Measurements from ENCODE around the gene RYR1.
"Not testable (repeated sequence)": the region's sequence is repeated elsewhere in the genome, so short reads cannot be mapped to it uniquely, and the experiment has no call there.

RYR1 gene

DNA sequence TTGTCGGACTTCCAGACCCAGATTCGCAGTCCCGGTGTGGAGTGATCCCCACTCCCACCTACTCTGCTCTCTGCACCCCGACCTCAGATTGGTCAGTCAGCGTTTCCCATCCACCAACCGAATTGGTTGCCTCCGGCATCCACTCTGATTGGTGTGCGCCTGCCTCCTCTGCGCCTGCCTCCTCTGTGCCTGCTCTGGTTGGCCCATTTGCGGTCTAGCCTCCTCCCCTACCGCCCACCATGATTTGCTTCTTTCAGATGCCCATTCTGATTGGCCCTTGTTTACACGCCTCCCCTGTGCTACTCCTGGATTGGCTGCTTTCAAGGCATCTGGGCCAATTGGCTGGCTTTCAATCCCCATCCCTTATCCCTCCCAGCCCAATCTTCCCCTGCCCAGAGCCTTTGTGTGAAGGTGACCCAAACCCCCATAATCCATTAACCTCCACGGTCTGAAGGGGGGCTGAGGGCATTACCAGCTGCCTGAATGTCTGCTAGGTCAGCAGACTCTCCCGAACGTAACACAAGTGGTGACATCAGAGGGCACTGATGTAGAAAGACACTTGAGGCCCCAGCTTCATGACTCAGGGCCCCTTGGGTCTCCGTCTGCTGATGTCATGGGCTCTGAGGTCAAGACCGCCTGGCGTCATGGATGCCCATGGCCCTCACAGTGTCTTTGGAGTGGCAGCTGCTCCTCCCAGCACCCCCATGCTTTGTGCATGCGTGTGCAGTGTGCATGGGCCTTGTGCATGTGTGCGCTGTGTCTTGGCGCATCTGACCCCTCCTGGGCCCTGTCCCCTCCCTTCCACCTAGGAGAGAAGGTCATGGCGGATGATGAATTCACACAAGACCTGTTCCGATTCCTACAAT, 103.8 kb downstream of the RYR1 start:
- in situ Hi-C loops (cut with HindIII; ENCODE audit: low sequenced_read_pairs): no loop called here

GRCh38 chr19:38538386-38538785, 104.9 kb downstream of the RYR1 start:
- in situ Hi-C loops (cut with HindIII; ENCODE audit: low sequenced_read_pairs): no loop called here

DNA sequence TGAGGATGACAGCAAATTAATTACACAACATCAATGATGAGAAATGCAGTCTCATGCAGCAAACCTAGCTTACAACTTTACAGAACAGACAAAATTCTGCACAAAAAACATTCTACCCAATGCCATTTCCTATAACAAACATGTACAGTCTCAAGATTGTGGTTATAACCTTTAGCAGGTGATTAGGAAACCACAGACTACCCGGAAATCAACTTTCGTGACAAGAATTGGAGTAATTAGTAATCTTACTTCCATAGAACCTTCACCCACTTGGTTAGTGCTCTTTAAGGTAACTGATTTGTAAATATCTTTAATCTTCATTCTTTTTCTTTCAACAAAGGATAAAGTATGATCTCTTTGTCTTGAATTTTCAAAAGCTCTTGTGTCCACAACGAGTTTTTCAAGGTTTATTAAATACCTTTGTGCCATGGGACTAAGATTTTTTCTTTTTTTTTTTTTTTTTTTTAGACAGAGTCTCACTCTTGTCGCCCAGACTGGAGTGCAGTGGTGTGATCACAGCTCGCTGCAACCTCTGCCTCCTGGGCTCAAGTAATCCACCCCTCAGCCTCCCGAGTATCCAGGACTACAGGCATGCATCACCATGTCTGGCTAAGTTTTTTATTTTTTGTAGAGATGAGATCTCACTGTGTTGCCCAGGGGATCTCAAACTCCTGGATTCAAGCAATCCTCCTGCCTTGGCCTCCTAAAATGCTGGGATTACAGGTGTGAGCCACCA, 105.5 kb downstream of the RYR1 start:
- in situ Hi-C loops (cut with HindIII; ENCODE audit: low sequenced_read_pairs): no loop called here

- in situ Hi-C loops (cut with HindIII; ENCODE audit: low sequenced_read_pairs): no loop called here
Observed at GRCh38 chr19:38539751-38540150, 106.3 kb downstream of the RYR1 start.

DNA sequence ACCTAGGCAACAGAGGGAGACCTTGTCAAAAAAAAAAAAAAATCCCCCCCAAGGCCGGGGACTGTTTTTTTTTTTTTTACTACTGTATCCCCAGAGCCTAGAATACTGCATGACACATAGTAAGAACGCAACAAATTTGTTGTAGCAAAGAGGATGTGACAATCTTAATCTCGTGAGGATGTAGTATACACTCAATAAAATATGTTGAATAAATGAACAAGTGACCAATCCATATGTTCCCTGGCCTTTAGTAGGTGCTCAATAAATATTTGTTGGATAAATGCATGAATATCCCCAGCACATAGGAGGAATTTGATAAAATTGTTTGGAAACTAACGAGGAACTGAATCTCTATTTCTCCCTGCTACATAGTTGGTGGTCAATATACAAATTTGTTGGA, 108.5 kb downstream of the RYR1 start:
- in situ Hi-C loops (cut with HindIII; ENCODE audit: low sequenced_read_pairs): no loop called here

DNA sequence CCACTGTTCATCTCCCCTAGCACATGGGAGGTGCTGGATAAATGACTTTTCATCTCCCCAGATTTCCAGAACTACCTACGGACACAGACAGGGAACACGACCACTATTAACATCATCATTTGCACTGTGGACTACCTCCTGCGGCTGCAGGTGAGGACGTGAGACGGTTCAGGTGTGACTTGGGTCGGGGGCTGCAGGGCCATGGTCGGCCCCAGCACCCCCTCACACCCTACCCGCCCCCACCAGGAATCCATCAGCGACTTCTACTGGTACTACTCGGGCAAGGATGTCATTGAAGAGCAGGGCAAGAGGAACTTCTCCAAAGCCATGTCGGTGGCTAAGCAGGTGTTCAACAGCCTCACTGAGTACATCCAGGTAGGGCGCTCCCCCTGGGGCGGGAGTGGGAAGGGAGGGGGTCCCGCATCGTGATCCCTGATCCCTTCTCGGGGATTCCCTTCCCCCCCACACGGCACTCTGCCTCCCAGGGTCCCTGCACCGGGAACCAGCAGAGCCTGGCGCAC, 109.9 kb downstream of the RYR1 start:
- in situ Hi-C loops (cut with HindIII; ENCODE audit: low sequenced_read_pairs): no loop called here

DNA sequence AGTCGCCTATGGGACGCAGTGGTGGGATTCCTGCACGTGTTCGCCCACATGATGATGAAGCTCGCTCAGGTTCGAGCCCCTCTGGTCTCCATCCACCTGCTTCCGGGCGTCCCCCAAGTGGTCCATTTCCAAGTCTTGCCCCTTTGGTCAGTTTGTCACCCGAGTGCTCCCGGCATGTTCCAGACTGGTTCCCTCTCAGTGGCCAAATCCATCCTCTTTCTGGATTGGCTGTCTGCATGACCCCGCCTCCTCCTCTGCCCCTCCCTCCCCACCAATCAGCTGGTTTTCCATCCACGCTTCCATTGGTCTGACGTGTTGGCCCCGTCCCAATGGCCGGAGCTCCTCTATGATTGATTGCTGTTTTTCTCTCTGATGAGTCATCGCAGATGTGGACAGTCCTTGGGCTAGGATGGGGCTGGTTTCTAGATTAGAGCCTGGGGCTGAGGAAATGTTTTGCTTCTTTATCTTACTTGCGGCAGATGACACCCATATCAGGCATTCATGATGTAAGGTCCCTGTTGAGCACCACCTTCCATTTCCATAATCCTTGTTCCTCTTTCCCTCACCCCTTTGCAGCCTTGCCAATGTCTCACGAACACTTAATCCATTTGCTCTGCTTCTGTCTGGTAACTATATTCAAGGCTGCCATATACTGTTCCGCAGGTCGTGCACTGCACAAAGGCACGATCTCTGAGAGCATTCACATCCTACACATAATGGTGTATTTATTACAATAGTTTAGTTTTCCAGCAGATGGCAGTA, 110.5 kb downstream of the RYR1 start:
- in situ Hi-C loops (cut with HindIII; ENCODE audit: low sequenced_read_pairs): no loop called here

- in situ Hi-C loops (cut with HindIII; ENCODE audit: low sequenced_read_pairs): no loop called here
Observed at GRCh38 chr19:38544569-38545315, 111.3 kb downstream of the RYR1 start.

DNA sequence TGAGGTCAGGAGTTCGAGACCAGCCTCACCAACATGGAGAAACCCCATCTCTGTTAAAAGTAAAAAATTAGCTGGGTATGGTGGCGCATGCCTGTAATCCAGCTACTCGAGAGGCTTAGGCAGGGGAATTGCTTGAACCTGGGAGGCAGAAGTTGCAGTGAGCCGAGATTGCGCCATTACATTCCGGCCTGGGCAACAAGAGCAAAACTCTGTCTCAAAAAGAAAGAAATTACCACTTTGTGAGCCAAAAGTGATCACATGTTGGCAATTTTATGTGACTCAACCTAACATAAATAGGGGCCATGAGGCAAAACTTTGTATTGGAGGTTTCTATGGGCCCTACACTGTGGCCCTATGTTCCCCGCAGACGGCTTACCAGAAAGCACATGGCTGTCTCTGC, 112.1 kb downstream of the RYR1 start:
- in situ Hi-C loops (cut with HindIII; ENCODE audit: low sequenced_read_pairs): no loop called here

GRCh38 chr19:38547421-38547820, 113.9 kb downstream of the RYR1 start:
- in situ Hi-C loops (cut with HindIII; ENCODE audit: low sequenced_read_pairs): no loop called here

GRCh38 chr19:38549061-38549460, 115.6 kb downstream of the RYR1 start:
- in situ Hi-C loops (cut with HindIII; ENCODE audit: low sequenced_read_pairs): no loop called here

- in situ Hi-C loops (cut with HindIII; ENCODE audit: low sequenced_read_pairs): no loop called here
Observed at GRCh38 chr19:38549942-38550341, 116.5 kb downstream of the RYR1 start.

- in situ Hi-C loops (cut with HindIII; ENCODE audit: low sequenced_read_pairs): no loop called here
Observed at GRCh38 chr19:38550376-38550775, 116.9 kb downstream of the RYR1 start.

- in situ Hi-C loops (cut with HindIII; ENCODE audit: low sequenced_read_pairs): no loop called here
Observed at GRCh38 chr19:38551450-38551813, 117.9 kb downstream of the RYR1 start.

- in situ Hi-C loops (cut with HindIII; ENCODE audit: low sequenced_read_pairs): not testable (repeated sequence)
Observed at GRCh38 chr19:38553239-38553638, 119.7 kb downstream of the RYR1 start.

DNA sequence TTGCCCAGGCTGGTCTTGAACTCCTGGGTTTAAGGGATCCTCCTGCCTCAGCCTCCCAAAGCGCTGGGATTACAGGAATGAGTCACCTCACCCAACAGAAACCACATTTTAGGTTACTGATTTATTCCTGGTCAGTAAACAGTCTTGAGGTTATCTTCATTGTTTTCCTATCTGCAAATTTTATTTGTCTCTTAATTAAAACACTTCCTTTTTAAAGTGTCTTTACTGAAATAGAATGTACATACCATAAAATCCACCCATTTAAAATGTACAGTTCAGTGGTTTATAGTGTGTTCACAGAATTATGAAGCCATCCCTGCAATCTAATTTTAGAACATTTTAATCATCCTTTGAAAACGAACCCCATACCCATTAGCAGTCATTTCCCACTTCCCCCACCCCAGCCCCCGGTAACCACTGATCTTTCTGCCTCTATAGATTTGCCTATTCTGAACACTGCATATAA, 121.2 kb downstream of the RYR1 start:
- in situ Hi-C loops (cut with HindIII; ENCODE audit: low sequenced_read_pairs): no loop called here

DNA sequence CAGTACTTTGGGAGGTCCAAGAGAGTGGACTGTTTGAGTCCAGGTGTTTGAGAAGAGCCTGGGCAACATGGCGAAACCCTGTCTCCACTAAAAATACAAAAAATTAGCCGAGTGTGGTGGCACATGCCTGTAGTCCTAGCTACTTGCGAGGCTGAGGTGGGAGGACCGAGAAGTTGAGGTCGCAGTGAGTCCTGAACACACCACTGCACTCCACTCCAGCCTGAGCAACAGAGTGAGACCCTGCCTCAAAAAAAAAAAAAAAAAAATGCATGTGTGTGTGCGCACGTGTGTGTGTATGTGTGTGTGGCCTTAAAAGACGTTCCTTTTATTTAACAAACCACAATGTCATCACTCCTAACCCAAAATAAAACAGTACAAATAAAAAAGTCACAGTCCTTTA, 121.7 kb downstream of the RYR1 start:
- in situ Hi-C loops (cut with HindIII; ENCODE audit: low sequenced_read_pairs): no loop called here

DNA sequence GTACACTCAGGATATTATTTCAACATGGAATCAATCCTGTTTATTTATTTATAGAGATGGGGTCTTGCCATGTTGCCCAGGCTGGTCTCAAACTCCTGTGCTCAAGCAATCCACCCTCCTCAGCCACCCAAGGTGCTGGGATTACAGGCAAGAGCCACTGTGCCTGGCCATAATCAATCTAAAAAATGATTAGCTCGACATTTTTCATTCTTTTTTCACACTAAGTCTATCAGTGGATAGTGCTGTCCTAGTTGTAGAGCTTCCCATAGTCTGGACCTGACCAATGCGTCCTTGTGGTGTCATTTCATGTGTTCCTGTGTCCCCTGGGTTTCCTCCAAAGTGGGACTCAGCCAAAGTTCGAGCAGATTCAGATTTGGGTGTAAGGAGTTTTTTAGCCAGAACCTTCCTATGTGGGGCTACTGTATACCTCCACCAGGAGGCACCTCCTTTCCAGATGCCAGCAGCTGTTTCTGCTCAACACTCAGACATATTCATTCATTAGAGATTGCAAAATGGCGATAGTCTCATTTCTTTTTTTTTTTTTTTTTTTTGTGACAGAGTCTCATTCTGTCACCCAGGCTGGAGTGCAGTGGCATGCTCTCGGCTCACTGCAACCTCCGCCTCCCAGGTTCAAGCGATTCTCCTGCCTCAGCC, 123.2 kb downstream of the RYR1 start:
- in situ Hi-C loops (cut with HindIII; ENCODE audit: low sequenced_read_pairs): no loop called here

- in situ Hi-C loops (cut with HindIII; ENCODE audit: low sequenced_read_pairs): no loop called here
Observed at GRCh38 chr19:38557205-38557799, 123.8 kb downstream of the RYR1 start.

DNA sequence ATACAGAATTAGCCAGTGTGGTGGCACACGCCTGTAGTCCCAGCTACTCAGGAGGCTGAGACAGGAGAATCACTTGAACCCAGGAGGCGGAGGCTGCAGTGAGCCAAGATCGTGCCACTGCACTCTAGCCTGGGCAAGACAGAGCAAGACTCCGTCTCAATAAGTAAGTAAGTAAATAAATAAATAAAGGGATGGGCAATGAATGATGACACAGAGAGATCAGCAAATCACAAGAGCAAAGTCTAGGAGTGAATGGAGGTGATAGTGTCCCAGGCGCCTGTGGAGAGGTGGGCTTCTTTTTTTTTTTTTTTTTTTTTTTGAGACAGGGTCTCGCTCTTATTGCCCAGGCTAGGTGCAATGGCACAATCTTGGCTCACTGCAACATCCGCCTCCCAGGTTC, 125.4 kb downstream of the RYR1 start:
- in situ Hi-C loops (cut with HindIII; ENCODE audit: low sequenced_read_pairs): not testable (repeated sequence)
